Measurements from ENCODE around the gene PAXX. TPM values are rescaled to one million over a fixed set of nuclear protein-coding genes. Genes with fewer than 3 reads are reported as not detected.

The PAXX gene
- total RNA-seq, 1 donor from 2014 or later, result 13.6 TPM

GRCh38 chr9:137034039-137034708, 42.0 kb downstream of the PAXX start:
- no peak for DNase-seq

GRCh38 chr9:137034709-137035506, 42.7 kb downstream of the PAXX start:
- DNase-seq, result peak; percentile 80

- no peak for DNase-seq
These were observed 43.2 kb downstream of the PAXX start for GRCh38 chr9:137035507-137035834.

- DNase-seq, result no peak
These were observed 43.7 kb downstream of the PAXX start for GRCh38 chr9:137035937-137036336.

GRCh38 chr9:137037035-137037434, 44.8 kb downstream of the PAXX start:
- DNase-seq, result no peak

GRCh38 chr9:137037483-137037882, 45.3 kb downstream of the PAXX start:
- no peak for DNase-seq

- no peak for DNase-seq
These were observed 46.7 kb downstream of the PAXX start for GRCh38 chr9:137038916-137039315.

- DNase-seq, result no peak
These were observed 47.6 kb downstream of the PAXX start for GRCh38 chr9:137039611-137040366.

GRCh38 chr9:137040568-137040967, 48.3 kb downstream of the PAXX start:
- DNase-seq, result no peak

GRCh38 chr9:137041124-137041523, 48.9 kb downstream of the PAXX start:
- DNase-seq, result no peak

GRCh38 chr9:137042751-137043727, 50.8 kb downstream of the PAXX start:
- no peak for DNase-seq

Other genes starting within 250 kb of the PAXX start
- gene LCN10, start 249.5 kb upstream of the PAXX start, total RNA-seq, result not detected
- gene LCN6, start 243.9 kb upstream of the PAXX start, total RNA-seq, result not detected
- gene LCN8, start 234.2 kb upstream of the PAXX start, total RNA-seq, result not detected
- gene LCN15, start 227.9 kb upstream of the PAXX start, total RNA-seq, result not detected
- 15.9 TPM for gene TMEM141, start 201.1 kb upstream of the PAXX start, total RNA-seq
- gene CCDC183, start 196.1 kb upstream of the PAXX start, total RNA-seq, result 2.8 TPM
- 38.2 TPM for gene RABL6, start 184.5 kb upstream of the PAXX start, total RNA-seq
- gene AJM1, start 149.9 kb upstream of the PAXX start, total RNA-seq, result 0.94 TPM
- 76.9 TPM for gene PHPT1, start 143.0 kb upstream of the PAXX start, total RNA-seq
- gene MAMDC4, start 140.1 kb upstream of the PAXX start, total RNA-seq, result 2.5 TPM
- gene EDF1, start 126.1 kb upstream of the PAXX start, total RNA-seq, result 96.2 TPM
- 8.9 TPM for gene TRAF2, start 105.9 kb upstream of the PAXX start, total RNA-seq
- 53.7 TPM for gene FBXW5, start 47.7 kb upstream of the PAXX start, total RNA-seq
- not detected for gene C8G, start 47.2 kb upstream of the PAXX start, total RNA-seq
- not detected for gene LCN12, start 40.1 kb upstream of the PAXX start, total RNA-seq
- gene PTGDS, start 14.9 kb upstream of the PAXX start, total RNA-seq, result 52.1 TPM
- gene LCNL1, start 9.4 kb upstream of the PAXX start, total RNA-seq, result 0.16 TPM
- 0.31 TPM for gene CLIC3, start 4.1 kb downstream of the PAXX start, total RNA-seq
- 20.9 TPM for gene ABCA2, start 35.8 kb downstream of the PAXX start, total RNA-seq
- not detected for gene FUT7, start 39.7 kb downstream of the PAXX start, total RNA-seq
- 15.3 TPM for gene NPDC1, start 53.8 kb downstream of the PAXX start, total RNA-seq
- gene ENTPD2, start 61.6 kb downstream of the PAXX start, total RNA-seq, result 0.16 TPM
- gene SAPCD2, start 78.1 kb downstream of the PAXX start, total RNA-seq, result 1.6 TPM
- 0.31 TPM for gene UAP1L1, start 85.1 kb downstream of the PAXX start, total RNA-seq
- 38.5 TPM for gene MAN1B1, start 94.6 kb downstream of the PAXX start, total RNA-seq
- 17.6 TPM for gene DPP7, start 122.3 kb downstream of the PAXX start, total RNA-seq
- 31.2 TPM for gene GRIN1, start 146.7 kb downstream of the PAXX start, total RNA-seq
- 0.62 TPM for gene LRRC26, start 177.6 kb downstream of the PAXX start, total RNA-seq
- not detected for gene TMEM210, start 179.6 kb downstream of the PAXX start, total RNA-seq
- 19.3 TPM for gene ANAPC2, start 196.1 kb downstream of the PAXX start, total RNA-seq
- 13.4 TPM for gene SSNA1, start 196.3 kb downstream of the PAXX start, total RNA-seq
- 4.7 TPM for gene TPRN, start 208.3 kb downstream of the PAXX start, total RNA-seq
- gene TMEM203, start 213.2 kb downstream of the PAXX start, total RNA-seq, result 42.9 TPM
- 2.8 TPM for gene NDOR1, start 213.3 kb downstream of the PAXX start, total RNA-seq
- 1.4 TPM for gene RNF208, start 229.8 kb downstream of the PAXX start, total RNA-seq
- not detected for gene CYSRT1, start 232.8 kb downstream of the PAXX start, total RNA-seq
- gene RNF224, start 235.1 kb downstream of the PAXX start, total RNA-seq, result not detected
- 0.16 TPM for gene SLC34A3, start 238.5 kb downstream of the PAXX start, total RNA-seq
- gene TUBB4B, start 248.9 kb downstream of the PAXX start, total RNA-seq, result 68.9 TPM